GM18526 (cell line): Measurements from ENCODE around the gene TFEB.

Source experiments
- POLR2A ChIP-seq: IDR thresholded peaks from 3 replicates; pipeline ENCODE4 v1.6.1; 2011; ENCODE audit not compliant: insufficient read length; ENCODE audit errors: extremely low read depth

The TFEB gene

GRCh38 chr6:41769376-41769775, 34.0 kb upstream of the TFEB start:
- no peak for TF ChIP-seq POLR2A

- TF ChIP-seq POLR2A, result no peak
These were observed 33.3 kb upstream of the TFEB start for GRCh38 chr6:41768545-41769308.

GRCh38 chr6:41767112-41767833, 31.9 kb upstream of the TFEB start:
- no peak for TF ChIP-seq POLR2A

- TF ChIP-seq POLR2A, result no peak
These were observed 28.1 kb upstream of the TFEB start for GRCh38 chr6:41763470-41763869.

- no peak for TF ChIP-seq POLR2A
These were observed 24.6 kb upstream of the TFEB start for GRCh38 chr6:41759905-41760579.

- TF ChIP-seq POLR2A, result no peak
These were observed 23.9 kb upstream of the TFEB start for GRCh38 chr6:41759106-41759904.

GRCh38 chr6:41758641-41759035, 23.2 kb upstream of the TFEB start:
- no peak for TF ChIP-seq POLR2A

- TF ChIP-seq POLR2A, result no peak
These were observed 22.7 kb upstream of the TFEB start for GRCh38 chr6:41757931-41758640.

GRCh38 chr6:41757271-41757670, 21.9 kb upstream of the TFEB start:
- TF ChIP-seq POLR2A, result no peak

GRCh38 chr6:41756354-41756753, 20.9 kb upstream of the TFEB start:
- no peak for TF ChIP-seq POLR2A

- no peak for TF ChIP-seq POLR2A
These were observed 20.5 kb upstream of the TFEB start for GRCh38 chr6:41755895-41756294.

- no peak for TF ChIP-seq POLR2A
These were observed 15.0 kb upstream of the TFEB start for GRCh38 chr6:41750374-41750773.

GRCh38 chr6:41748542-41748941, 13.1 kb upstream of the TFEB start:
- no peak for TF ChIP-seq POLR2A

- TF ChIP-seq POLR2A, result no peak
These were observed 12.7 kb upstream of the TFEB start for GRCh38 chr6:41748102-41748477.

GRCh38 chr6:41747256-41748101, 12.1 kb upstream of the TFEB start, which contains the start of gene PGC:
Gene PGC (minus strand): TSS chr6:41747397. CDS start chr6:41747334, 63 bp downstream.
- no peak for TF ChIP-seq POLR2A
